Cardiac muscle cell (in vitro differentiated cells and primary cell): Measurements from ENCODE around the gene ACRBP. TPM values are rescaled to one million over a fixed set of nuclear protein-coding genes. Genes with fewer than 3 reads are reported as not detected.

ENCODE experiments used
- DNase-seq, 2 donors: peaks; one replicate each; pipeline versions ENCODE4 v3.0.0 to v3.0.0-alpha.2; 2010 to 2017; ENCODE audit warnings: low read depth in 1 of 2, low spot score in 1 of 2
- H3K27ac ChIP-seq: fragments of 200-600 bp; sonication (generic); 2 replicates; pipeline ENCODE4 v1.5.1; 2016
- H3K27me3 ChIP-seq: fragments of 200-600 bp; sonication (generic); 2 replicates; pipeline ENCODE4 v1.6.0; 2016; ENCODE audit warnings: control low read depth
- H3K36me3 ChIP-seq: fragments of 200-600 bp; sonication (generic); 2 replicates; pipeline ENCODE4 v1.5.1; 2016; ENCODE audit warnings: control low read depth
- H3K4me1 ChIP-seq: fragments of 200-600 bp; sonication (generic); 2 replicates; pipeline ENCODE4 v1.8.1; 2017; ENCODE audit warnings: low read depth, mild to moderate bottlenecking, mixed run types
- H3K4me3 ChIP-seq: fragments of 200-600 bp; sonication (generic); 2 replicates; pipeline ENCODE4 v1.5.1; 2016; ENCODE audit warnings: mild to moderate bottlenecking
- H3K9me3 ChIP-seq: fragments of 200-600 bp; sonication (generic); 2 replicates; pipeline ENCODE4 v1.5.1; 2017; ENCODE audit warnings: low read depth, mild to moderate bottlenecking, control low read depth
- CTCF ChIP-seq: IDR thresholded peaks from 2 replicates; pipeline ENCODE4 v1.5.1; 2012; ENCODE audit warnings: low read depth, mild to moderate bottlenecking, low read length
- polyA plus RNA-seq: library from polyadenylated mRNA; unstranded; fragments of >200 nt; fragmentation: Nextera tagmentation; extraction: Ambion mirVana; gene quantifications from 2 replicates; pipeline ENCODE4 v1.2.1, GENCODE V29; 2016
- total RNA-seq: library from RNA; depleted of rRNA; stranded (reverse); fragments of >200 nt; gene quantifications from 2 replicates; pipeline ENCODE4 v1.2.3, GENCODE V29; 2016

Gene ACRBP
- total and polyA plus RNA-seq, 2 experiments from 2014 or later = 2.6 to 2.8 TPM

DNA sequence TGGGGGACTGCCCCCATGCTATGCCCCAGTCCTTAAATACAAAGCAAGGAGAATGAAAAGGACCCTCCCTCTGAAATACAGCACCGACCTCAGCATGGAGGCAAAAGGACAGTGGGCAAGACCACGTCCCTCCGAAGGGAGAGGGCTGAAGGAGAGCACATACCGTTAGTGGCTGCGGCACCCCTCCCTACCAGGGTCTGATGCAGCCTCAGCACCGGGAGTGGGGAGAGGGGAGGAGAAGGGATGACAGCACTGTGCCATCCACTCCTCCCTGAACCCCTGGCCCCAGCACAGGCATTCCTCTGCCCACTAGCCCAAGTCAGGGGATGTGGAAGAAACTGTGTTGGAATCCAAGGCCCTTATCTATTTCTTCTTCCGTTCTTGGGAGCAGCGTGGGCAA is 3.6 kb upstream of the ACRBP start:
- Histone ChIP-seq H3K27ac (no peak overlapping the region), H3K4me1 (no peaks in the 10 kb centered on the region), H3K9me3 (no peaks in the 10 kb centered on the region), H3K27me3 (no peaks in the 10 kb centered on the region), H3K36me3 (peaks cover 19% of the 10 kb centered on the region), H3K4me3 (no peak overlapping the region)
- no peak for DNase-seq
- TF ChIP-seq CTCF = no peak

DNA sequence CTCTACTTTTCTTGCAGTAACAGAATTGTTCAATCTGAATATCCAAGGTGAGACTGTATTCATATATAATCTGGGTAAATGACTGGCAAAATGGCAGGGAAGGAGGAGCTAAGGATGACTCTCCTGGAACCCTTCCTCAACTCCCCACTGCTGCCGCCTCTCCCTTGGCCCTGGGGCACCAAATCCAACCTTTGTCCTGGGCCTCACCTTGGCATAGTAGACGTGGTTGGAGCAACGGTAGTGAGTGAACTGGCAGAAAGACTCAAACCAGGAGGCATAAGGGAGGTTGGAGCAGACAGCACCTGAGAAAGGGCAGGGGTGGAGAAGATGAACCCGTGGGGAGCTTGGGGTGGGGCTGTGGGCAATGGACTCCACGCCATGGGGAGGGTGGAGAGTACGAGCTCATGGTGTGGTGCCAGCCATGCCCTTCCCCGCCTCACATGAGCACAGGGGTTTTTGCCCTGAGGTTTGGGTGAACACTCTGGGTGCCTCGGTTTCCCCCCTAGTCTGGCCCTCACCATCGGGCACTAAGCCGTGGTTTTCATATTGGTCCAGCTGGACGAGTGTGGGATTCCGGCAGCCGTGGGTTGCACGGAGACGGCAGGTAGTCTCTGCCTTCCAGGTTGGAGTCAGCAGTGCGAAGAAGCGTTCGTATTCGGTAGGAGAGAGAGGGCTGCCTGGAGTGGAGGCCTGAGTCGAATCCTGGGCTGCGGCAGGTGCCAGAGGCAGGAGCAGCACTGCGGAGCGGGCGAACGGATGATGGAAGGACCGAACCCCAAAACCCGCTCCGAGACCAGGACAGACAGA is 753 bp downstream of the ACRBP start:
- H3K4me3 ChIP-seq = peak overlapping the region; percentile 30
- DNase-seq = no peak
- no peak for TF ChIP-seq CTCF
- no peaks in the 10 kb centered on the region for H3K9me3 ChIP-seq
- no peaks in the 10 kb centered on the region for H3K4me1 ChIP-seq
- no peak overlapping the region for H3K27ac ChIP-seq
- no peaks in the 10 kb centered on the region for H3K27me3 ChIP-seq
- H3K36me3 ChIP-seq = peaks cover 6% of the 10 kb centered on the region

- no peak overlapping the region for H3K27ac ChIP-seq
- no peak overlapping the region for H3K4me3 ChIP-seq
- DNase-seq = peak; percentile 25 to 53
Observed at GRCh38 chr12:6644903-6645302, 2.3 kb downstream of the ACRBP start.

DNA sequence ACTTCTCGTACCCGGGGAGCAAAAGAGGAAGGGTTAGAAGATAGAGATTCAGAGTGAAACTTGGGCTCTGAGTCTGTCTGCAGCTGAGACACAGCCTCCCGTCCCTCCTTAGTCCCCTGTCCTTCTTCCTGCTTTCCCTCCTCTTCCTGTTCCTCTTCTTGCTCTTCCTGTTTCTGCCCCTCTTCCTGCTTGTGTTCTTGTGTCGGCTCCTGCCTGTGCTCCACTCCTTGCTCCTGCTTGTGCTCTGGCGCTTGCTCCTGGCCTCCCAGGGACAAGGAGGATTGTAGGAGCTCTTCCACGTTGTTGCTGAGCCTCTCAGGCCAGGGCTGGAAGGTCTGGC is 3.0 kb downstream of the ACRBP start:
- DNase-seq = no peak
- Histone ChIP-seq H3K27ac (no peak overlapping the region), H3K27me3 (no peaks in the 10 kb centered on the region), H3K9me3 (no peaks in the 10 kb centered on the region), H3K4me3 (no peak overlapping the region), H3K36me3 (no peaks in the 10 kb centered on the region), H3K4me1 (no peaks in the 10 kb centered on the region)
- no peak for TF ChIP-seq CTCF

More at GRCh38 chr12:6644903-6645302, 2.3 kb downstream of the ACRBP start:
- H3K27me3 ChIP-seq = no peaks in the 10 kb centered on the region
- no peaks in the 10 kb centered on the region for H3K9me3 ChIP-seq
- no peaks in the 10 kb centered on the region for H3K36me3 ChIP-seq
- no peaks in the 10 kb centered on the region for H3K4me1 ChIP-seq
- TF ChIP-seq CTCF = peak; percentile 29

- no peak overlapping the region for H3K27ac ChIP-seq
- TF ChIP-seq CTCF = no peak
- DNase-seq = no peak
- H3K4me1 ChIP-seq = no peaks in the 10 kb centered on the region
- no peak overlapping the region for H3K4me3 ChIP-seq
- no peaks in the 10 kb centered on the region for H3K27me3 ChIP-seq
- H3K9me3 ChIP-seq = no peaks in the 10 kb centered on the region
- H3K36me3 ChIP-seq = no peaks in the 10 kb centered on the region
Observed at GRCh38 chr12:6643569-6644256, 3.5 kb downstream of the ACRBP start.
